ENCODE results near the gene FAM149A.

The FAM149A gene

GRCh38 chr4:186134861-186135260 lies 30.4 kb downstream of the FAM149A start:
- TF ChIP-seq SUZ12 (IDR thresholded peaks at IDR 0.05) = no peak
- TF ChIP-seq ZNF384 (IDR thresholded peaks at IDR 0.05) = no peak
- no peak for DNase-seq (ENCODE audit: extremely low spot score)
- CTCF ChIA-PET = interaction anchor here (2.3 kb wide), 1 partner anchor 67 kb away, joined by 9 read pairs; no protein-coding TSS in a partner anchor
- POLR2A ChIA-PET = interaction anchor here (1.0 kb wide), 1 partner anchor 66 kb away, joined by 4 read pairs; the partner anchor contains the start of gene TLR3

GRCh38 chr4:186137196-186137794 lies 32.8 kb downstream of the FAM149A start:
- TF ChIP-seq SP1 (IDR thresholded peaks at IDR 0.05) (no peak), ZNF384 (IDR thresholded peaks at IDR 0.05) (peak; percentile 78)
- DNase-seq (ENCODE audit: extremely low spot score) = peak; percentile 14
- POLR2A ChIA-PET = interaction anchor here (0.6 to 1.4 kb wide), 2 partner anchors 69 to 70 kb away, joined by 3 to 6 read pairs; partner anchors contain the start of gene TLR3

GRCh38 chr4:186144198-186144945 lies 39.9 kb downstream of the FAM149A start:
- POLR2A ChIA-PET = interaction anchor here (0.5 to 1.2 kb wide), 2 partner anchors 12 to 76 kb away, joined by 3 read pairs; no protein-coding TSS in a partner anchor
- DNase-seq (ENCODE audit: extremely low spot score) = peak; percentile 44
- CTCF ChIA-PET = interaction anchor here (0.6 kb wide), 1 partner anchor 1084 kb away, joined by 3 read pairs; no protein-coding TSS in a partner anchor
- TF ChIP-seq HDGF (IDR thresholded peaks at IDR 0.05; ENCODE audit: borderline replicate concordance) (no peak), FOXA1 (IDR thresholded peaks at IDR 0.05) (no peak), L3MBTL2 (conservative IDR thresholded peaks at IDR 0.05) (peak; percentile 94)

More at GRCh38 chr4:186137196-186137794, 32.8 kb downstream of the FAM149A start:
- CTCF ChIA-PET = interaction anchor here (0.7 to 2.4 kb wide), 34 partner anchors 8 to 1992 kb away, joined by 3 to 63 read pairs (median 3); partner anchors contain the start of genes FAM149A and TLR3

- peak; percentile 40 for DNase-seq (ENCODE audit: extremely low spot score)
- ChIA-PET CTCF (no interaction called here), POLR2A (interaction anchor here (0.5 kb wide), 1 partner anchor 77 kb away, joined by 3 read pairs; no protein-coding TSS in a partner anchor)
- peak; percentile 41; the same call in 1 of the 2 replicates for TF ChIP-seq L3MBTL2 (conservative IDR thresholded peaks at IDR 0.05)
- TF ChIP-seq HDGF (IDR thresholded peaks at IDR 0.05; ENCODE audit: borderline replicate concordance) = no peak
Measured at GRCh38 chr4:186144946-186145569, 40.6 kb downstream of the FAM149A start.

- POLR2A ChIA-PET = interaction anchor here (0.9 to 1.3 kb wide), 2 partner anchors 10 to 46 kb away, joined by 3 to 6 read pairs; no protein-coding TSS in a partner anchor
- CTCF ChIA-PET = interaction anchor here (1.0 to 1.5 kb wide), 3 partner anchors 8 to 79 kb away, joined by 3 to 6 read pairs (median 5); no protein-coding TSS in a partner anchor
Measured at GRCh38 chr4:186146458-186146857, 42.0 kb downstream of the FAM149A start.

GRCh38 chr4:186148336-186148975 lies 44.0 kb downstream of the FAM149A start:
- POLR2A ChIA-PET = no interaction called here
- CTCF ChIA-PET = no interaction called here
- DNase-seq (ENCODE audit: extremely low spot score) = no peak
- TF ChIP-seq PKNOX1 (IDR thresholded peaks at IDR 0.05) = no peak
- no peak for TF ChIP-seq HDGF (IDR thresholded peaks at IDR 0.05; ENCODE audit: borderline replicate concordance)
- no peak for TF ChIP-seq ELF4 (IDR thresholded peaks at IDR 0.05)
- no peak for TF ChIP-seq ZNF384 (IDR thresholded peaks at IDR 0.05)
- no peak for TF ChIP-seq SP1 (IDR thresholded peaks at IDR 0.05)
- no peak for TF ChIP-seq L3MBTL2 (conservative IDR thresholded peaks at IDR 0.05)
- no peak for TF ChIP-seq NFRKB (IDR thresholded peaks at IDR 0.05)
- no peak for TF ChIP-seq SUZ12 (IDR thresholded peaks at IDR 0.05)
- TF ChIP-seq CTBP1 (IDR thresholded peaks at IDR 0.05; ENCODE audit: borderline replicate concordance) = no peak
- no peak for TF ChIP-seq FOXM1 (IDR thresholded peaks at IDR 0.05; ENCODE audit: borderline replicate concordance)
- no peak for TF ChIP-seq FOXA1 (IDR thresholded peaks at IDR 0.05)
- TF ChIP-seq TARDBP (IDR thresholded peaks at IDR 0.05) = no peak

More at GRCh38 chr4:186146458-186146857, 42.0 kb downstream of the FAM149A start:
- TF ChIP-seq SUZ12 (IDR thresholded peaks at IDR 0.05) = no peak
- TF ChIP-seq L3MBTL2 (conservative IDR thresholded peaks at IDR 0.05) = no peak
- TF ChIP-seq BHLHE40 (IDR thresholded peaks at IDR 0.05; ENCODE audit: borderline replicate concordance) = no peak
- no peak for TF ChIP-seq FOXM1 (IDR thresholded peaks at IDR 0.05; ENCODE audit: borderline replicate concordance)
- no peak for TF ChIP-seq FOXA1 (IDR thresholded peaks at IDR 0.05)
- no peak for TF ChIP-seq ARNT (IDR thresholded peaks at IDR 0.05)
- TF ChIP-seq HDGF (IDR thresholded peaks at IDR 0.05; ENCODE audit: borderline replicate concordance) = no peak
- no peak for TF ChIP-seq SP1 (IDR thresholded peaks at IDR 0.05)
- no peak for TF ChIP-seq FOXK2 (IDR thresholded peaks at IDR 0.05)
- TF ChIP-seq ELF4 (IDR thresholded peaks at IDR 0.05) = no peak
- TF ChIP-seq CTBP1 (IDR thresholded peaks at IDR 0.05; ENCODE audit: borderline replicate concordance) = no peak
- no peak for TF ChIP-seq PKNOX1 (IDR thresholded peaks at IDR 0.05)
- no peak for TF ChIP-seq ZNF384 (IDR thresholded peaks at IDR 0.05)
- no peak for TF ChIP-seq NFRKB (IDR thresholded peaks at IDR 0.05)
- TF ChIP-seq LEF1 (IDR thresholded peaks at IDR 0.05; ENCODE audit: borderline replicate concordance) = no peak
- TF ChIP-seq TARDBP (IDR thresholded peaks at IDR 0.05) = no peak
- DNase-seq (ENCODE audit: extremely low spot score) = no peak

All from HEK293T (cell line).